A549 (cell line): ENCODE measurements around the gene C20orf204. TPM values are rescaled to one million over a fixed set of nuclear protein-coding genes. Genes with fewer than 3 reads are reported as not detected.

Experiments
- ATAC-seq, 2 experiments: fragments of 200-7000 bp in 1 of 2; fragments of >200 bp in 1 of 2; cut with Nextera tagmentation in 1 of 2; cut with Tn5 transposase in 1 of 2; 3 replicates each; pipeline versions ENCODE4 v1.8.0 to v1.9.1; 2018 to 2020; ENCODE audit warnings: mild to moderate bottlenecking in 1 of 2, moderate library complexity in 1 of 2
- CTCF ChIA-PET: fragments of 300-600 bp; sonication (Branson Sonifier 250); formaldehyde crosslinking; extraction: SDS; loops from one replicate; lab custom pipeline; 2021; ENCODE audit warnings: antibody characterized with exemption, inconsistent platforms; lab: Yijun Ruan, JAX
- POLR2A ChIA-PET: fragments of 350-600 bp; formaldehyde crosslinking; extraction: SDS; loops from one replicate; lab custom pipeline; 2021; ENCODE audit warnings: antibody characterized with exemption, inconsistent platforms; lab: Yijun Ruan, JAX
- DNase-seq, 2 experiments: peaks; one replicate each; pipeline versions ENCODE4 v3.0.0 to v3.0.0-alpha.2; 2011 to 2016; ENCODE audit warnings: low read depth in 1 of 2, low spot score in 1 of 2
- FAIRE-seq: peaks from 2 replicates; lab custom pipeline; 2011; peaks lifted over from hg19 to GRCh38; lab: Jason Lieb, UNC
- H3K27ac ChIP-seq, 2 experiments: fragments of >200 bp; sonication (Bioruptor Twin); formaldehyde crosslinking; 3 replicates each; pipeline ENCODE4 v1.5.1; 2016 to 2017
- H3K4me1 ChIP-seq: fragments of >200 bp; sonication (Bioruptor Twin); formaldehyde crosslinking; 3 replicates; pipeline ENCODE4 v1.6.1; 2016
- H3K4me2 ChIP-seq: fragments of >200 bp; sonication (Bioruptor Twin); formaldehyde crosslinking; 3 replicates; pipeline ENCODE4 v1.6.1; 2016
- H3K4me3 ChIP-seq: fragments of >200 bp; sonication (Bioruptor Twin); formaldehyde crosslinking; 3 replicates; pipeline ENCODE4 v1.5.1; 2016
- H3K9me3 ChIP-seq: fragments of >200 bp; sonication (Bioruptor Twin); formaldehyde crosslinking; 3 replicates; pipeline ENCODE4 v1.6.1; 2016
- EHF ChIP-seq: fragments of 250-450 bp; sonication (Bioruptor Pico); IDR thresholded peaks from 2 replicates; pipeline ENCODE4 v1.5.0; 2020; ENCODE audit warnings: mild to moderate bottlenecking
- HEYL ChIP-seq: fragments of 250-450 bp; sonication (Bioruptor Pico); IDR thresholded peaks from 2 replicates; pipeline ENCODE4 v1.8.0; 2021; ENCODE audit warnings: mild to moderate bottlenecking, moderate library complexity
- HOXA7 ChIP-seq: fragments of 250-450 bp; sonication (Bioruptor Pico); IDR thresholded peaks from 2 replicates; pipeline ENCODE4 v1.5.0; 2020; ENCODE audit warnings: mild to moderate bottlenecking, moderate library complexity
- KDM5A ChIP-seq: fragments of 200-600 bp; sonication (generic); IDR thresholded peaks from 2 replicates; pipeline ENCODE4 v1.6.1; 2016; ENCODE audit warnings: antibody characterized with exemption, mild to moderate bottlenecking
- MAFK ChIP-seq: fragments of 450-650 bp; IDR thresholded peaks from 2 replicates; pipeline ENCODE4 v1.6.1; 2014; ENCODE audit not compliant: partially characterized antibody
- MAZ ChIP-seq: fragments of 150-350 bp; IDR thresholded peaks from 2 replicates; pipeline ENCODE4 v1.6.1; 2014; ENCODE audit warnings: antibody characterized with exemption, low read depth, low read length, borderline replicate concordance
- MYC ChIP-seq: IDR thresholded peaks from 2 replicates; pipeline ENCODE4 v1.6.1; 2012; ENCODE audit warnings: mild to moderate bottlenecking, inconsistent platforms, low read length, improper control_type of control experiment, borderline replicate concordance
- PHF8 ChIP-seq: fragments of 200-600 bp; sonication (generic); IDR thresholded peaks from 2 replicates; pipeline ENCODE4 v1.6.1; 2016; ENCODE audit warnings: low read depth, mild to moderate bottlenecking, antibody characterized with exemption, moderate library complexity, borderline replicate concordance
- RAD21 ChIP-seq, 2 experiments: fragments of >200 bp in 1 of 2; sonication (Bioruptor Twin) in 1 of 2; formaldehyde crosslinking in 1 of 2; IDR thresholded peaks in 1 of 2; conservative IDR thresholded peaks in 1 of 2; 2 replicates in 1 of 2; 3 replicates in 1 of 2; pipeline ENCODE4 v1.6.1; 2012 to 2018; ENCODE audit warnings: inconsistent platforms in 1 of 2
- RCOR1 ChIP-seq: fragments of 150-350 bp; IDR thresholded peaks from 2 replicates; pipeline ENCODE4 v1.6.1; 2014; ENCODE audit warnings: antibody characterized with exemption, low read length, low read depth
- SMC3 ChIP-seq: fragments of >200 bp; sonication (Bioruptor Twin); formaldehyde crosslinking; IDR thresholded peaks from 3 replicates; pipeline ENCODE4 v1.6.1; 2018; ENCODE audit warnings: inconsistent platforms
- SREBF2 ChIP-seq: fragments of 450-650 bp; IDR thresholded peaks from 2 replicates; pipeline ENCODE4 v1.6.1; 2014; ENCODE audit warnings: mild to moderate bottlenecking, moderate library complexity
- TFCP2L1 ChIP-seq: fragments of 250-450 bp; sonication (Bioruptor Pico); IDR thresholded peaks from 2 replicates; pipeline ENCODE4 v1.5.0; 2021; ENCODE audit warnings: mild to moderate bottlenecking
- ZFP36 ChIP-seq: fragments of 450-650 bp; IDR thresholded peaks from 2 replicates; pipeline ENCODE4 v1.6.1; 2014; ENCODE audit warnings: borderline replicate concordance; ENCODE audit not compliant: partially characterized antibody
- WGBS: methylation state at CpG from one replicate; pipeline ENCODE4 v1.1.6; 2017; ENCODE audit errors: missing lambda C conversion rate; 5-methylcytosine and 5-hydroxymethylcytosine counted together
- polyA plus RNA-seq, 4 experiments: library from polyadenylated mRNA; depleted of rRNA in 3 of 4; stranded (reverse); fragments of >200 nt; fragmentation: RNase III in 1 of 4; extraction: RNeasy Plus Mini Kit Qiagen cat#74134 plus additional on column Dnase treatment in 1 of 4; gene quantifications; 2 replicates in 3 of 4; 3 replicates in 1 of 4; pipeline ENCODE4 v1.2.3, GENCODE V29; 2011 to 2017
- TF ChIP-seq, protein P1 (sequence below): fragments of 250-450 bp; sonication (Bioruptor Pico); IDR thresholded peaks from 2 replicates; pipeline ENCODE4 v1.5.0; 2020; ENCODE audit warnings: low read depth, mild to moderate bottlenecking, moderate library complexity
- TF ChIP-seq, protein P2 (sequence below): IDR thresholded peaks from 2 replicates; pipeline ENCODE4 v1.6.1; 2012; ENCODE audit warnings: low read depth, borderline replicate concordance
- TF ChIP-seq, protein P3 (sequence below): fragments of 200-600 bp; sonication (generic); IDR thresholded peaks from 2 replicates; pipeline ENCODE4 v1.6.1; 2016; ENCODE audit warnings: antibody characterized with exemption, mild to moderate bottlenecking, moderate library complexity
- TF ChIP-seq, protein P4 (sequence below): IDR thresholded peaks from 2 replicates; pipeline ENCODE4 v1.6.1; 2012
- TF ChIP-seq, protein P5 (sequence below): fragments of >200 bp; sonication (Bioruptor Twin); formaldehyde crosslinking; IDR thresholded peaks from 3 replicates; pipeline ENCODE4 v1.5.1; 2016

C20orf204 gene
- polyA plus RNA-seq, 2 of the 4 experiments (the other 2 are of a cell fraction) = 0.21 to 0.59 TPM

DNA sequence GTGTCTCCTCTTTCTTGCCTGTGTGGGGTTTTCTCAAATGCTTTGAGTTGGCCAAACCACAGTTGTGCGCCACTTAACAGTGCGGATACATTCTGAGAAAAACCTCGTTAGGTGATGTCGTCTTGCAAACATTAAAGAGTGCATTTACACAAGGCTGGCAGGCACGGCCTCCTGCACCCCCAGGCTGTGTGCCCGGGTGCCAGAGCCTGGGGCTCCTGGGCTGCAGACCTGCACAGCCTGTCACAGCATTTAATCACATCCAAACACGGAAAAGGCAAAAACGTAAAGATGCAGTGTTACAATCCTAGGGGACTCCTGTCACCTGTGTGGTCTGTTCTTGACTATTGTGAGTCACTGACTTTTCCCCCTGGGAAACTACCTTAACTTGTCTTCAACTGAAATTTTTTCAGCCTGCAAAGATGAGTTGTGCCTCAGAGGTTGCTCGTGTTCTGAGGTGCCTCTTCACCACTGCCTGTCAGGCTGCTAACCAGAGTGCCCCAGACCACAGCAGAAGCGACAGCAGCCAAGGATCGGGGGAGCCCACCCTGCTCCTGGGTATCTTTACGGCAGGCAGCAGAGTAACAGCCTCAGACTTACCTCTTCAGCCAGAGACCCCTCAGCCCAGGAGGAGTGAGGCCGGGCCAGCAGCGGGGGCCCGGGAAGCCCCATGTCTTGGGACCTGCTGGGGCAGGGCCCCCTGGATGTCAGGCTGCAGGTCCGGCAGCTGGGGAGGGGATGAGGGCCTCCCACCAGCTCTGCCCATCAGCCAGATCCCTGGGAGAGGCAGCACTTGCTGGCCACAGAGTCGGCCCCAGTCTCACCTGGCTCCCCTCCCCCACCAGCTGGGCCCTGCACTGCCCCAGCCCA lies 683 bp upstream of the C20orf204 start:
- H3K4me1 ChIP-seq = peaks cover 13% of the 10 kb centered on the region; the same call in 2 of the 3 replicates
- H3K4me3 ChIP-seq = no peak overlapping the region
- CTCF ChIA-PET = interaction anchor here (0.6 to 7.1 kb wide), 4 partner anchors 22 to 121 kb away, joined by 3 to 143 read pairs (median 8); partner anchors contain the start of genes PRPF6 and TCEA2
- no peak overlapping the region for H3K4me2 ChIP-seq
- H3K27ac ChIP-seq = no peak overlapping the region
- POLR2A ChIA-PET = no interaction called here
- DNase-seq = no peak
- no peak for ATAC-seq
- FAIRE-seq = no peak
- no peaks in the 10 kb centered on the region for H3K9me3 ChIP-seq
- TF ChIP-seq KDM5A = no peak
- TF ChIP-seq MYC = no peak
- no peak for TF ChIP-seq HOXA7
- TF ChIP-seq, protein P1, sequence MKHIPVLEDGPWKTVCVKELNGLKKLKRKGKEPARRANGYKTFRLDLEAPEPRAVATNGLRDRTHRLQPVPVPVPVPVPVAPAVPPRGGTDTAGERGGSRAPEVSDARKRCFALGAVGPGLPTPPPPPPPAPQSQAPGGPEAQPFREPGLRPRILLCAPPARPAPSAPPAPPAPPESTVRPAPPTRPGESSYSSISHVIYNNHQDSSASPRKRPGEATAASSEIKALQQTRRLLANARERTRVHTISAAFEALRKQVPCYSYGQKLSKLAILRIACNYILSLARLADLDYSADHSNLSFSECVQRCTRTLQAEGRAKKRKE = no peak
- no peak for TF ChIP-seq SREBF2
- no peak for TF ChIP-seq EHF (CRISPR knock-in tag)
- no peak for TF ChIP-seq PHF8
- no peak for TF ChIP-seq MAZ
- TF ChIP-seq SMC3 = no peak
- no peak for TF ChIP-seq ZFP36
- no peak for TF ChIP-seq HEYL (CRISPR knock-in tag)
- TF ChIP-seq RCOR1 = no peak
- no peak for TF ChIP-seq MAFK
- TF ChIP-seq RAD21 (conservative IDR thresholded peaks at IDR 0.05 in 1 of 2, IDR thresholded peaks at IDR 0.05 in 1 of 2) = no peak
- TF ChIP-seq, protein P2, sequence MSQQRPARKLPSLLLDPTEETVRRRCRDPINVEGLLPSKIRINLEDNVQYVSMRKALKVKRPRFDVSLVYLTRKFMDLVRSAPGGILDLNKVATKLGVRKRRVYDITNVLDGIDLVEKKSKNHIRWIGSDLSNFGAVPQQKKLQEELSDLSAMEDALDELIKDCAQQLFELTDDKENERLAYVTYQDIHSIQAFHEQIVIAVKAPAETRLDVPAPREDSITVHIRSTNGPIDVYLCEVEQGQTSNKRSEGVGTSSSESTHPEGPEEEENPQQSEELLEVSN = no peak
- TF ChIP-seq, protein P3, sequence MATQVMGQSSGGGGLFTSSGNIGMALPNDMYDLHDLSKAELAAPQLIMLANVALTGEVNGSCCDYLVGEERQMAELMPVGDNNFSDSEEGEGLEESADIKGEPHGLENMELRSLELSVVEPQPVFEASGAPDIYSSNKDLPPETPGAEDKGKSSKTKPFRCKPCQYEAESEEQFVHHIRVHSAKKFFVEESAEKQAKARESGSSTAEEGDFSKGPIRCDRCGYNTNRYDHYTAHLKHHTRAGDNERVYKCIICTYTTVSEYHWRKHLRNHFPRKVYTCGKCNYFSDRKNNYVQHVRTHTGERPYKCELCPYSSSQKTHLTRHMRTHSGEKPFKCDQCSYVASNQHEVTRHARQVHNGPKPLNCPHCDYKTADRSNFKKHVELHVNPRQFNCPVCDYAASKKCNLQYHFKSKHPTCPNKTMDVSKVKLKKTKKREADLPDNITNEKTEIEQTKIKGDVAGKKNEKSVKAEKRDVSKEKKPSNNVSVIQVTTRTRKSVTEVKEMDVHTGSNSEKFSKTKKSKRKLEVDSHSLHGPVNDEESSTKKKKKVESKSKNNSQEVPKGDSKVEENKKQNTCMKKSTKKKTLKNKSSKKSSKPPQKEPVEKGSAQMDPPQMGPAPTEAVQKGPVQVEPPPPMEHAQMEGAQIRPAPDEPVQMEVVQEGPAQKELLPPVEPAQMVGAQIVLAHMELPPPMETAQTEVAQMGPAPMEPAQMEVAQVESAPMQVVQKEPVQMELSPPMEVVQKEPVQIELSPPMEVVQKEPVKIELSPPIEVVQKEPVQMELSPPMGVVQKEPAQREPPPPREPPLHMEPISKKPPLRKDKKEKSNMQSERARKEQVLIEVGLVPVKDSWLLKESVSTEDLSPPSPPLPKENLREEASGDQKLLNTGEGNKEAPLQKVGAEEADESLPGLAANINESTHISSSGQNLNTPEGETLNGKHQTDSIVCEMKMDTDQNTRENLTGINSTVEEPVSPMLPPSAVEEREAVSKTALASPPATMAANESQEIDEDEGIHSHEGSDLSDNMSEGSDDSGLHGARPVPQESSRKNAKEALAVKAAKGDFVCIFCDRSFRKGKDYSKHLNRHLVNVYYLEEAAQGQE = no peak
- TF ChIP-seq TFCP2L1 (CRISPR knock-in tag) = no peak
- TF ChIP-seq, protein P4, sequence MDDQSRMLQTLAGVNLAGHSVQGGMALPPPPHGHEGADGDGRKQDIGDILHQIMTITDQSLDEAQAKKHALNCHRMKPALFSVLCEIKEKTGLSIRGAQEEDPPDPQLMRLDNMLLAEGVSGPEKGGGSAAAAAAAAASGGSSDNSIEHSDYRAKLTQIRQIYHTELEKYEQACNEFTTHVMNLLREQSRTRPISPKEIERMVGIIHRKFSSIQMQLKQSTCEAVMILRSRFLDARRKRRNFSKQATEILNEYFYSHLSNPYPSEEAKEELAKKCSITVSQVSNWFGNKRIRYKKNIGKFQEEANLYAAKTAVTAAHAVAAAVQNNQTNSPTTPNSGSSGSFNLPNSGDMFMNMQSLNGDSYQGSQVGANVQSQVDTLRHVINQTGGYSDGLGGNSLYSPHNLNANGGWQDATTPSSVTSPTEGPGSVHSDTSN = no peak
- TF ChIP-seq, protein P5, sequence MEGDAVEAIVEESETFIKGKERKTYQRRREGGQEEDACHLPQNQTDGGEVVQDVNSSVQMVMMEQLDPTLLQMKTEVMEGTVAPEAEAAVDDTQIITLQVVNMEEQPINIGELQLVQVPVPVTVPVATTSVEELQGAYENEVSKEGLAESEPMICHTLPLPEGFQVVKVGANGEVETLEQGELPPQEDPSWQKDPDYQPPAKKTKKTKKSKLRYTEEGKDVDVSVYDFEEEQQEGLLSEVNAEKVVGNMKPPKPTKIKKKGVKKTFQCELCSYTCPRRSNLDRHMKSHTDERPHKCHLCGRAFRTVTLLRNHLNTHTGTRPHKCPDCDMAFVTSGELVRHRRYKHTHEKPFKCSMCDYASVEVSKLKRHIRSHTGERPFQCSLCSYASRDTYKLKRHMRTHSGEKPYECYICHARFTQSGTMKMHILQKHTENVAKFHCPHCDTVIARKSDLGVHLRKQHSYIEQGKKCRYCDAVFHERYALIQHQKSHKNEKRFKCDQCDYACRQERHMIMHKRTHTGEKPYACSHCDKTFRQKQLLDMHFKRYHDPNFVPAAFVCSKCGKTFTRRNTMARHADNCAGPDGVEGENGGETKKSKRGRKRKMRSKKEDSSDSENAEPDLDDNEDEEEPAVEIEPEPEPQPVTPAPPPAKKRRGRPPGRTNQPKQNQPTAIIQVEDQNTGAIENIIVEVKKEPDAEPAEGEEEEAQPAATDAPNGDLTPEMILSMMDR = no peak
- 83% methylated on average over 12 of the region's 17 CpGs for WGBS
